IMR-90 (cell line): ENCODE results near the gene FAU. TPM values are rescaled to one million over a fixed set of nuclear protein-coding genes. Genes with fewer than 3 reads are reported as not detected.

ENCODE experiments used
- ATAC-seq: fragments of 200-7000 bp; cut with Tn5 transposase; 2 replicates; pipeline ENCODE4 v1.9.1; 2020; ENCODE audit warnings: low read depth, mild to moderate bottlenecking, moderate library complexity
- BruUV-seq: library from RNA; stranded (reverse); fragments of 400-500 nt; replicated peaks from 2 replicates; lab custom pipeline; 2021; lab: Mats Ljungman, UMichigan
- CTCF ChIA-PET: fragments of 300-600 bp; formaldehyde crosslinking; extraction: SDS; loops from one replicate; lab custom pipeline; 2021; ENCODE audit warnings: antibody characterized with exemption; lab: Yijun Ruan, JAX
- POLR2A ChIA-PET: fragments of 300-600 bp; sonication (Branson Sonifier 250); formaldehyde crosslinking; loops from one replicate; lab custom pipeline; 2022; ENCODE audit warnings: antibody characterized with exemption; ENCODE audit not compliant: unreplicated experiment; lab: Charles Lee
- DNase-seq: peaks from one replicate; pipeline ENCODE4 v3.0.0; 2013
- H2AFZ ChIP-seq: replicated peaks from 2 replicates; pipeline ENCODE3; 2013; ENCODE audit warnings: low read length, mild to moderate bottlenecking; ENCODE audit not compliant: poor library complexity
- H2AK5ac ChIP-seq: 2 replicates; pipeline ENCODE4 v1.6.1; 2013; ENCODE audit warnings: low read depth, low read length, inconsistent platforms
- H2AK9ac ChIP-seq: replicated peaks from 2 replicates; pipeline ENCODE3; 2013; ENCODE audit warnings: mild to moderate bottlenecking, low read depth, low read length, moderate library complexity; ENCODE audit not compliant: poor library complexity
- H2BK120ac ChIP-seq: 2 replicates; pipeline ENCODE4 v1.6.1; 2013; ENCODE audit warnings: low read depth, low read length, inconsistent platforms
- H2BK15ac ChIP-seq: 3 replicates; pipeline ENCODE4 v1.6.1; 2013; ENCODE audit warnings: low read depth, low read length, inconsistent platforms
- H2BK20ac ChIP-seq: 2 replicates; pipeline ENCODE4 v1.6.1; 2013; ENCODE audit warnings: low read depth, mild to moderate bottlenecking, inconsistent platforms, low read length, moderate library complexity
- H2BK5ac ChIP-seq: 2 replicates; pipeline ENCODE4 v1.6.1; 2013; ENCODE audit warnings: mild to moderate bottlenecking, low read depth, low read length, inconsistent platforms; ENCODE audit not compliant: poor library complexity, severe bottlenecking
- H3K14ac ChIP-seq: replicated peaks from 2 replicates; pipeline ENCODE4 v1.6.1; 2013; ENCODE audit warnings: low read depth, low read length, inconsistent platforms
- H3K18ac ChIP-seq: 2 replicates; pipeline ENCODE4 v1.6.1; 2013; ENCODE audit warnings: low read depth, low read length, control low read depth
- H3K23ac ChIP-seq: 2 replicates; pipeline ENCODE4 v1.6.1; 2013; ENCODE audit warnings: low read depth, low read length, inconsistent platforms
- H3K27ac ChIP-seq: 2 replicates; pipeline ENCODE4 v1.5.1; 2013; ENCODE audit warnings: mild to moderate bottlenecking, control low read depth, low read length; ENCODE audit not compliant: insufficient read depth
- H3K27me3 ChIP-seq: 2 replicates; pipeline ENCODE4 v1.6.1; 2013; ENCODE audit warnings: low read length; ENCODE audit not compliant: control insufficient read depth, insufficient read depth
- H3K36me3 ChIP-seq: 2 replicates; pipeline ENCODE4 v1.6.1; 2013; ENCODE audit warnings: low read length, mixed read lengths; ENCODE audit not compliant: control insufficient read depth, insufficient read depth
- H3K4ac ChIP-seq: 2 replicates; pipeline ENCODE4 v1.6.1; 2013; ENCODE audit warnings: low read depth, low read length, inconsistent platforms
- H3K4me1 ChIP-seq: 2 replicates; pipeline ENCODE4 v1.6.1; 2013; ENCODE audit warnings: low read length, mixed read lengths; ENCODE audit not compliant: control insufficient read depth, insufficient read depth
- H3K4me2 ChIP-seq: 2 replicates; pipeline ENCODE4 v1.6.1; 2013; ENCODE audit warnings: low read depth, mild to moderate bottlenecking, control low read depth, low read length, moderate library complexity
- H3K4me3 ChIP-seq: 2 replicates; pipeline ENCODE4 v1.5.1; 2013; ENCODE audit warnings: low read depth, mild to moderate bottlenecking, control low read depth, low read length, moderate library complexity; ENCODE audit not compliant: insufficient read depth
- H3K56ac ChIP-seq: 2 replicates; pipeline ENCODE4 v1.6.1; 2013; ENCODE audit warnings: low read length, inconsistent platforms; ENCODE audit not compliant: insufficient read depth; ENCODE audit errors: extremely low read depth
- H3K79me1 ChIP-seq, 2 experiments: 2 replicates each; pipeline ENCODE4 v1.6.1; 2013; ENCODE audit warnings: low read length in 2 of 2, inconsistent platforms in 1 of 2, low read depth in 1 of 2
- H3K9ac ChIP-seq: 2 replicates; pipeline ENCODE4 v1.6.1; 2013; ENCODE audit warnings: low read depth, low read length, control low read depth
- H3K9me1 ChIP-seq: 2 replicates; pipeline ENCODE4 v1.6.1; 2013; ENCODE audit warnings: low read length, inconsistent platforms; ENCODE audit not compliant: insufficient read depth
- H3K9me3 ChIP-seq: 2 replicates; pipeline ENCODE4 v1.6.1; 2013; ENCODE audit warnings: low read length; ENCODE audit not compliant: control insufficient read depth, insufficient read depth
- H4K20me1 ChIP-seq: 2 replicates; pipeline ENCODE4 v1.6.1; 2013; ENCODE audit warnings: low read length, inconsistent platforms; ENCODE audit not compliant: insufficient read depth
- H4K5ac ChIP-seq: 2 replicates; pipeline ENCODE4 v1.6.1; 2013; ENCODE audit warnings: mild to moderate bottlenecking, low read depth, low read length, control low read depth
- H4K8ac ChIP-seq, 2 experiments: 2 replicates each; pipeline ENCODE4 v1.6.1; 2013; ENCODE audit warnings: low read depth in 2 of 2, low read length in 2 of 2, control low read depth in 1 of 2, inconsistent platforms in 1 of 2
- H4K91ac ChIP-seq: 2 replicates; pipeline ENCODE4 v1.6.1; 2013; ENCODE audit warnings: low read depth, low read length, inconsistent platforms; ENCODE audit not compliant: insufficient read depth
- CEBPB ChIP-seq: IDR thresholded peaks from 2 replicates; pipeline ENCODE4 v1.6.1; 2012; ENCODE audit warnings: low read depth, low read length, improper control_type of control experiment
- CHD1 ChIP-seq: IDR thresholded peaks from 2 replicates; pipeline ENCODE4 v1.6.1; 2012; ENCODE audit warnings: low read depth, low read length, improper control_type of control experiment
- FOS ChIP-seq: fragments of 150-350 bp; IDR thresholded peaks from 2 replicates; pipeline ENCODE4 v1.6.1; 2016; ENCODE audit warnings: low read depth, low read length
- MAZ ChIP-seq: IDR thresholded peaks from 2 replicates; pipeline ENCODE4 v1.6.1; 2012; ENCODE audit warnings: low read depth, mild to moderate bottlenecking, low read length, improper control_type of control experiment, moderate library complexity, borderline replicate concordance
- MXI1 ChIP-seq: IDR thresholded peaks from 2 replicates; pipeline ENCODE4 v1.6.1; 2012; ENCODE audit warnings: low read depth, mild to moderate bottlenecking, low read length, moderate library complexity, borderline replicate concordance
- POLR2A ChIP-seq: IDR thresholded peaks from 2 replicates; pipeline ENCODE4 v1.6.1; 2012; ENCODE audit warnings: mild to moderate bottlenecking, low read depth, low read length
- RCOR1 ChIP-seq: IDR thresholded peaks from 2 replicates; pipeline ENCODE4 v1.6.1; 2012; ENCODE audit warnings: mild to moderate bottlenecking, low read length, improper control_type of control experiment; ENCODE audit not compliant: insufficient replicate concordance
- RFX5 ChIP-seq: IDR thresholded peaks from 2 replicates; pipeline ENCODE4 v1.8.0; 2012; ENCODE audit warnings: low read depth, mild to moderate bottlenecking, low read length, moderate library complexity
- SMC3 ChIP-seq: fragments of 150-350 bp; IDR thresholded peaks from 2 replicates; pipeline ENCODE4 v1.6.1; 2016; ENCODE audit warnings: low read depth, mild to moderate bottlenecking, antibody characterized with exemption, low read length, moderate library complexity
- whole genome bisulfite sequencing, 2 experiments: methylation state at CpG; one replicate each; pipeline versions ENCODE4 v1.1.5 to v1.1.7; 2013; ENCODE audit warnings: missing lambda C conversion rate in 2 of 2; ENCODE audit not compliant: insufficient read length in 1 of 2; ENCODE audit errors: extremely low coverage in 2 of 2; 5-methylcytosine and 5-hydroxymethylcytosine counted together
- dilution Hi-C: fragments of 300-500 bp; cut with HindIII; formaldehyde crosslinking; loops from one replicate; pipeline ENCODE4 v1.14.3; 2018; ENCODE audit warnings: low sequenced_read_pairs; ENCODE audit not compliant: unreplicated experiment
- in situ Hi-C: fragments of 300-500 bp; cut with MboI; formaldehyde crosslinking; loops from 3 replicates; pipeline ENCODE4 v1.14.3; 2019; ENCODE audit warnings: low sequenced_read_pairs, inconsistent platforms, mixed read lengths
- intact Hi-C: fragments of 100-400 bp; cut with micrococcal nuclease; formaldehyde crosslinking; loops from 2 replicates; pipeline ENCODE4 v1.10.0; 2022
- polyA plus RNA-seq, 3 experiments: library from polyadenylated mRNA; depleted of rRNA; stranded (reverse); fragments of >200 nt; gene quantifications; 2 replicates each; pipeline ENCODE4 v1.2.3, GENCODE V29; 2012; ENCODE audit warnings: low replicate concordance in 1 of 3
- total RNA-seq: library from RNA; depleted of rRNA; stranded (reverse); fragments of >200 nt; gene quantifications from 2 replicates; pipeline ENCODE4 v1.2.3, GENCODE V29; 2012
- TF ChIP-seq, protein P1 (sequence below): fragments of 150-350 bp; IDR thresholded peaks from 2 replicates; pipeline ENCODE4 v1.6.1; 2016; ENCODE audit warnings: low read depth, mild to moderate bottlenecking, low read length, moderate library complexity, borderline replicate concordance
- TF ChIP-seq, protein P2 (sequence below): fragments of 150-350 bp; IDR thresholded peaks from 2 replicates; pipeline ENCODE4 v1.6.1; 2017; ENCODE audit warnings: mild to moderate bottlenecking, antibody characterized with exemption, low read length, low read depth

The FAU gene
- total and polyA plus RNA-seq, 2 of the 4 experiments (the other 2 are of a cell fraction): 189 to 652 TPM

DNA sequence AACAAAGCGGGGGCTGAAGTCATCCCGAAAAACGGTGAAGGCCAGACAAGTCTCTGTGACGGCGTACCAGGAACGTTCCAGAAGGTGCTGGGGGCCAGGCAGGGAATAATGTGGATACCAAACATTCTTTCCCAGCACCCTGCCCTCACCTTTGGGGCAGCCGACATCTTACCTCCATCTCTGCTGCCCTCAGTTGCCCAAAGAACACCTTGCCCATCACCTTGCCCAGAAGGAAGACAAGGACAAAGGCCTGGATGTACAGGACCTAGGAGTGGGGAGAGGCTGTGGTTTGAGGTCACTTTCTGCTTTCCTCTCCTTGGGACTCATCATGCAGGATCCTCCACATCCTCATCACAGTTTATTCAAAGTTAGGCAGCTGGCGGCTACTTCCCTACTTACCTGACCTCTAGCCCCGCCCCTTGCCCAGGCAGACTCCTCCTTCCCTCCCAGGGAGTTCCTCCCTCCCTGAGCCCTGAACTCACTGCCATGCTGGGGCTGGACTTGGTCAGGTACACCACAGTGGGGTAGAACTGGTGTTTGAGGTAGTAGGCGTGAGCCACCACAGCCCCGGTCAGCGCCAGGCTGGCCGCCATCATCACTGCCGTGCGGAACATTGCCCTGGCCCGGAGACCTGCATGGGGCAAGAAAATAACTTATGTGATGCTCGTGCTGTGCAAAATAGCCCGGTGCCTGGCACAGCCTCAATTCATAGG lies 11.2 kb upstream of the FAU start:
- dilution Hi-C loops (no loop called here), in situ Hi-C loops (no loop called here), intact Hi-C loops (no loop called here)
- Histone ChIP-seq H4K91ac (no peak overlapping the region), H2BK5ac (no peak overlapping the region), H3K4ac (peak overlapping the region; percentile 55), H3K4me2 (peak overlapping the region; percentile 93), H3K4me3 (peak overlapping the region; percentile 63), H3K27me3 (no peaks in the 10 kb centered on the region), H3K27ac (peak overlapping the region; percentile 99), H2AK9ac (peak overlapping the region; percentile 98), H3K4me1 (peaks cover 6% of the 10 kb centered on the region; the same call in 1 of the 2 replicates), H4K20me1 (peaks cover 28% of the 10 kb centered on the region), H3K9ac (peak overlapping the region; percentile 99), H3K36me3 (peaks cover 45% of the 10 kb centered on the region), H2BK120ac (no peak overlapping the region), H2AFZ (peak overlapping the region; percentile 26), H2AK5ac (peak overlapping the region; percentile 90; the same call in 1 of the 2 replicates), H3K56ac (no peak overlapping the region), H3K9me3 (no peaks in the 10 kb centered on the region), H2BK20ac (no peak overlapping the region), H3K14ac (0 out of 2 replicates have a peak overlapping the region, but pooled peaks have one; percentile 30), H4K8ac (peak overlapping the region; percentile 12 to 43; a peak in 2 of 4 replicates), H3K79me1 (peaks cover 21 to 43% of the 10 kb centered on the region in 2 experiments), H3K18ac (no peak overlapping the region), H2BK15ac (no peak overlapping the region), H3K23ac (peak overlapping the region; percentile 50; the same call in 1 of the 2 replicates), H3K9me1 (peaks cover 21% of the 10 kb centered on the region), H4K5ac (0 out of 2 replicates have a peak overlapping the region, but pooled peaks have one; percentile 8)
- WGBS, 2 experiments: no CpG with 5 or more reads among the region's 18 CpGs
- no TSS peak for BruUV-seq
- CTCF ChIA-PET: interaction anchor here (0.5 kb wide), 1 partner anchor 55 kb away, joined by 3 read pairs; no protein-coding TSS in a partner anchor
- POLR2A ChIA-PET: no interaction called here
- TF ChIP-seq CEBPB (no peak), RFX5 (no peak), POLR2A (no peak), MXI1 (no peak), CHD1 (no peak), MAZ (no peak), FOS (no peak), RCOR1 (no peak), SMC3 (no peak)
- TF ChIP-seq, protein P1, sequence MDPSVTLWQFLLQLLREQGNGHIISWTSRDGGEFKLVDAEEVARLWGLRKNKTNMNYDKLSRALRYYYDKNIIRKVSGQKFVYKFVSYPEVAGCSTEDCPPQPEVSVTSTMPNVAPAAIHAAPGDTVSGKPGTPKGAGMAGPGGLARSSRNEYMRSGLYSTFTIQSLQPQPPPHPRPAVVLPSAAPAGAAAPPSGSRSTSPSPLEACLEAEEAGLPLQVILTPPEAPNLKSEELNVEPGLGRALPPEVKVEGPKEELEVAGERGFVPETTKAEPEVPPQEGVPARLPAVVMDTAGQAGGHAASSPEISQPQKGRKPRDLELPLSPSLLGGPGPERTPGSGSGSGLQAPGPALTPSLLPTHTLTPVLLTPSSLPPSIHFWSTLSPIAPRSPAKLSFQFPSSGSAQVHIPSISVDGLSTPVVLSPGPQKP: no peak
- TF ChIP-seq, protein P2, sequence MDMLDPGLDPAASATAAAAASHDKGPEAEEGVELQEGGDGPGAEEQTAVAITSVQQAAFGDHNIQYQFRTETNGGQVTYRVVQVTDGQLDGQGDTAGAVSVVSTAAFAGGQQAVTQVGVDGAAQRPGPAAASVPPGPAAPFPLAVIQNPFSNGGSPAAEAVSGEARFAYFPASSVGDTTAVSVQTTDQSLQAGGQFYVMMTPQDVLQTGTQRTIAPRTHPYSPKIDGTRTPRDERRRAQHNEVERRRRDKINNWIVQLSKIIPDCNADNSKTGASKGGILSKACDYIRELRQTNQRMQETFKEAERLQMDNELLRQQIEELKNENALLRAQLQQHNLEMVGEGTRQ: no peak
- DNase-seq (no peak), ATAC-seq (no peak)
